ENCODE results near the gene DAPK2. TPM values are rescaled to one million over a fixed set of nuclear protein-coding genes. Genes with fewer than 3 reads are reported as not detected.
A peak's percentile ranks its signal among the peaks of the same experiment; 100 is the strongest.
"Not testable (repeated sequence)": the region's sequence is repeated elsewhere in the genome, so short reads cannot be mapped to it uniquely, and the experiment has no call there.

Gene DAPK2
- total RNA-seq, 2 donors from 2014 or later, result 2.1 to 3.1 TPM

DNA sequence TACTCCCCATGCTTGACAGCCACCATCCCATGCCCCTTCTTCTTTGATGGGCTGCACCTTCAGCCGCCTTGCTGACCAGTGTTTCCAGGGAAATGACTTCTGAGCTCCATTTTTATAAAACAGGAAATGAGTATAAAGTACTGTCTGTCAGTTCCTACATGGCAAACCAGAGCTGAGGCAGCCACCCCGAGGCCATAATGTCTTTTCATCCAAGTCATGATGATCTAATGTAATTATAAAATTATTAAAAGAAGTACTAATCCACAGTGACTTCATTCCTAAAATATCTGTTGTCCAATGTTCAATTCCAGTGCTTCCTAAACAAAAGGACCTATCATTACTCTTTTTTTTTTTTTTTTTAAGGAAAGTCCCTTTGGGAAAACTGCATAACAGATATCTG, 137.3 kb downstream of the DAPK2 start:
- intact Hi-C loops (cut with DNase I), result no loop called here
- DNase-seq (ENCODE audit: low spot score), result no peak

DNA sequence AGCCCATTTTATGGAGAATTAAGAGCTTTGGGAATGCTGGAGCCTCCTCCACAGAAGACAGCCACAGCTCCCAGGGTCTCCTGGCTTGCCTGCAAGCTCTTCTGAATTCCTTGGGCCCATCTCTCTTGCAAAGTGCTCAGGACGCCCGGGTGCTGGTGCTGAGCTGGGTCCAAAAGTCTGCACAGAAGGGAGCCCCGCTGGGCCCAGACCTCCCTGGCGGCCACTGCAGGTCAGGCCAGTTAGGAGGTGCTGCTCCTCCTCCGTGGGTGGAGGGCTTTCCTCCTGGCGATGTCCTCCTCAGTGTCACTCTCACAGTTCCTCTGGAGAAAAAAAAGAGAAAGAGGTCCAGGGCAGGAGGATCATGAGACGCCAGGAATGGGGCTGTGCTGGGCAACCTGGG, 138.0 kb downstream of the DAPK2 start:
- no peak for DNase-seq (ENCODE audit: low spot score)
- intact Hi-C loops (cut with DNase I), result no loop called here

DNA sequence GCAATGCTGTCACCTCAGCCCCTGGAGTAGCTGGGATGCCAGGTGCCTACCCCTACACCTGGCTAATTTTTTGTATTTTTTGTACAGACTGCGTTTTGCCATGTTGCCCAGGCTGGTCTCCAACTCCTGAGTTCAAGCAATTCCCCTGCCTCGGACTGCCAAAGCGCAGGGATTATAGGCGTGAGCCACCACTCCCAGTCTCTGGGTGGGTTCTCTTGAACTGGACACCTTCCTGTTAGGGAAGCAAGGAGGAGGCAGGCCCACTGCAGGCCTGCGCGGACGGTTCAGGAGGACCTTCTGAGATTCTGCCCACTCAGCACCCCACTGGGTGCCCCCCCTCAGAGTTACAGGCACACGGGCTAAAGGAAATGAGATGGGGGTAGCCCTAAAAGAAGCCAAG, 138.8 kb downstream of the DAPK2 start:
- no peak for DNase-seq (ENCODE audit: low spot score)

DNA sequence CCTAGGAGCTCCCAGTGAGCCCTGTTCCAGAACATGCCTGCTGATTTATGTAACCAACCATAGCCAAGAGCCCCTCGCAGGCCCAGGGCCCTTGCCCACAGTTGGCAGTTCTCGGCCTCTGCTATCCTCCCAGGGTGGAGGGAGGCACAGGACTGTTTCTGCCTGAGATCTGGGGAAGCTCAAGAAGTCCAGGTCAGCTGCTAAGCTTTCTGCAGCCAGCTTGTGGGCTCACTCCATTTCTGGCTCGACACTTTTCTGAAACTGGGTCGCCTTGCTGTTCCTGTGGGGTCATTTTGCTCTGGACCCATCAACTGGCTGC, 140.1 kb downstream of the DAPK2 start:
- intact Hi-C loops (cut with DNase I), result no loop called here
- no peak for DNase-seq (ENCODE audit: low spot score)

More for the DNA sequence above, 138.8 kb downstream of the DAPK2 start:
- intact Hi-C loops (cut with DNase I), result no loop called here

DNA sequence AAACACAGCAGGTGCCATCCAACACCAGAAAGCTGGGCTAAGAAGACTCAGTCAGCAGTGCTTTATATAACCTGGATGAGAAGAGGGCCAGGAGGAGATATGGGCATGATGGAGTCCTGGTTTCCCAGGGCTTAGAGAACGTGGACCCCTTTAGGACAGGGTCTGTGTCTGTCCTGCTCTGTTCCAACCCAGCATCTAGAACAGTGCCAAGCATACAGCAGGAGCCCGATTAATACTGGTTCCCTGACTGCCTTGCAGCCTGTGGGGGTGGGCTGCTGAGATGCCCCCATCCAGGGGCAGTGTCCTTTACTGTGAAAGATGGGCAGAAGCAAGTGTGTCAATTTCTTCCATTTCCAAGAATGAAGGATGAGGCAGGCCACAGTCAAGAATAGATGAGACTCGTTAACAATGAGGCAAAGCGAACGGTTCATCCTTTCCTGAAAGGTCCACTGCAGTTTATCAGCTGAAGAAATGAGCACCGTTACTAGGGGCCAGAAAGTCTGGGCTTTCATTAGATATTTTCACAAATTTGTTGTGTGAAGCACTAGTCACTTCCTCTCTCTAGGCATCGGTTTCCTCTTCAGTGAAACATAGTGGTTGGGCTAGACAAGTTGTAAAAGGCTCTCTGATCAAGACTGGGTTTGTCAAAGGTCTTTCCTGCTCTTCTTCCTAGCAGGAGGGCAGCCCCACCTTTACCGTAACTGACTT, 140.6 kb downstream of the DAPK2 start:
- DNase-seq (ENCODE audit: low spot score), result no peak
- intact Hi-C loops (cut with DNase I), result no loop called here

DNA sequence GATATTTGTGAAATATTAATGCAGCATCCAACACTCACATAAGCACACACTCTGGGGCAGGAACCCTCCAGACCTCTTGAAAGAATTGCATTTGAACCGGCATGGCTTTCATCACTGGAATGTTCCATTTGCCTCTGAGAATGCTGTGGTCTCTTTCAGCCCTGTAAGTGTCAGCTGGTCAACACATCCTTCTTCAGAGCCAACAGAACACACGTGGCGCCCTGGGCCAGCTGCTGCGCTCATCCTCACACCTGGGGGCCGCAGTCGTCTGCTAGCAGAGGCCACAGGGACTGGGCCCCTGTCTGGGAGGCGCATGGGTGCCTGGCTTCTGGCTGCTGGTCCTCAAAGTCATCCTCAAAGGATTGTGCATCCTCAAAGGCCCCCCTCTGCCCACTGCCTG, 141.2 kb downstream of the DAPK2 start:
- DNase-seq (ENCODE audit: low spot score), result no peak
- intact Hi-C loops (cut with DNase I), result no loop called here

DNA sequence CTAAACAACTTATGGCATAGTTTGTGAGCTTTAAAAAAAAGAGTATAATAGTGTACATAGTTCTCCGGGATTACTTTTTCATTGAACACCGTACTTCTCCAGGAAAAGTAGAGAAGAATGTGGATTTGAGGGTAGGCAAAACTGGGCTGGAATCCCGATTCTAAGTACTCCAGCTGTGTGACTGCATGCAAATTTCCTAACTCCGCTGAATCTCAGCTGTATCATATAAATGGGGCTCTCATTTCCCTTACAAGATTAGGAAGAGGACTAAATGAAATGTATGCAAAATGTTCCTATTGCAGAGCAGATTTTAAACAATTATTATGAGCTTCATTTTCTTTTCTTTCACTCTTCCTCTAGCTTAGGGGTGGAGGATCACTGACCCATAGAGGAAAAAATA, 142.2 kb downstream of the DAPK2 start:
- intact Hi-C loops (cut with DNase I), result no loop called here
- no peak for DNase-seq (ENCODE audit: low spot score)

DNA sequence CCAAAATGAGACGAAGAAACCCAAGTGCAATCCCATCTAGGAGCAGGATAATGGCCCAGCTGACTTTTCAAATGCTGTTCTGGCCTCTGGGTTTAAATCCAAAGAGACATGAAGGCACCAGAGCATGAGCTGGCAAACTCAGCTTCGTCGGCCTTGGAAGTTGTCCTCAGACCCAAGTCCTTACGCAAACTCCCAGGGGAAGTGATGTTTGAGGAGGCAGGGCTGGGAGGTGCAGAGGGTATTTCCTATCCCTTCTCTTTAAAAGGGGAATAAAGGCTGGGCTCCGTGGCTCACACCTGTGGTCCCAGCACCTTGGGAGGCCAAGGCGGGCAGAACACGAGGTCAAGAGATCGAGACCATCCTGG, 143.6 kb downstream of the DAPK2 start:
- DNase-seq (ENCODE audit: low spot score), result no peak

DNA sequence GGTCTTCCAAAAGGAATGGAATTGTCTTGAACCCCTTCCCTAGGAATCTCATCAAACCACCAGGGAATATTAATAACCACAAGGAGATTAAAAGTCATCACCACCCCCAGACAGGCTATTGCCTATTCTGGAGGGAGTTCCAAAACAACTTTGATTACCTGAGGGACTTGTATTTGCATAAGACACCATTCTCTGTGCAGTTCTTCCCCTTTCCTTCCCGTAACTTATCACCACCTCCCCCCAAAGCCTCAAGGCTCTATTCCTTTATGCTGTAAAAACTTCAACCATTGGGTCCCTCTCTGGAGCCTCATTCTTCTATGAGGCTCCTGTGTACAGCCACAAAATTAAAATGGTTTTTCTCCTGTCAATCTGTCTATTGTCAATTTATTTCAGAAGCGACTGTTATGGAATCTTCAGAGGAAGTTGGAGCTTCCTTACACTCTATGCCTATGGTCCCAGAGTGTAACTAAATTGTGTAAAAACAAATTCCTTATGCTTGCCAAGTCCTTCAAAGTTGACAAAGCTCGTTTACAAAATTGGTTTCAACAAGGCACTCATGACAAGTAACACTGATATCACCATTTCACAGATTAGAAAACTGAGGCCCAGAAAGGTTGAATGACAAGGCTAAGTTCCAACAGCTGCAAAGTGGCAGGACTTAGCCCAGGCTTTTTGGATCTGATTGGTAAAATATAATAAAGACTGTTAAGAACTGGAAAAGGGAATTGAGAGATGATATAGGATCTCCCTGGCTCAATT, 144.2 kb downstream of the DAPK2 start:
- DNase-seq (ENCODE audit: low spot score), result no peak
- intact Hi-C loops (cut with DNase I), result no loop called here

More for the DNA sequence above, 143.6 kb downstream of the DAPK2 start:
- intact Hi-C loops (cut with DNase I), result no loop called here

DNA sequence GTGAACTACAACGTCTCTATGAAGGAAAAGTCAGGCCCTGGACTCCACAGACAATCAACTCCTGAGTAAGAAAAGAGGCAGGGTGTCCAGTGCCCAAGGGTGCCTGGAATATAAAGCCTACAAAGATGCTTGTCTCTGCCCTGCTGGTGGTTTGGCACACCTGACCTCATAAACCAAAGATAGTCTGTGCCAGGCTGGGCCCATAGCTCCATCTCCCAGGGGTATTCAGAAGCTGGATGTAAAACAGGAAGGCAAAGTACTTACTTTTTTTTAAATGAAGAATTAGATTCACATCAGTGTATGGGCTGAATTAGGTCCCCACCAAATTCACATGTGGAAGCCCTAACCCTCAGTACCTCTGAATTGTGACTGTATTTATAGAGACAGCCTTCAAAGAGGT, 146.0 kb downstream of the DAPK2 start:
- no peak for DNase-seq (ENCODE audit: low spot score)
- intact Hi-C loops (cut with DNase I), result no loop called here

DNA sequence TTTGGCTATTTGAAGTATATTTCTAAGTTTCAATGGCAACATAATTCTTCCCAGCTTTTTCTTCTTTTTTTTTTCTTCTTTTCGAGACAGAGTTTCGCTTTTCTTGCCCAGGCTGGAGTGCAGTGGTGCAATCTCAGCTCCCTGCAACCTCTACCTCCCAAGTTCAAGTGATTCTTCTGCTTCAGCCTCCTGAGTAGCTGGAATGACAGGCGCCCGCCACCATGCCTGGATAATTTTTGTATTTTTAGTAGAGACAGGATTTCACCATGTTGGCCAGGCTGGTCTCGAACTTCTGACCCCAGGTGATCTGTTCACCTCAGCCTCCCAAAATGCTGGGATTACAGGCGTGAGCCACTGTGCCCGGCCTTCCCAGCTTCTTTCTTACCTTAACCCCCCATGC, 146.7 kb downstream of the DAPK2 start:
- intact Hi-C loops (cut with DNase I), result not testable (repeated sequence)
- peak; percentile 29 for DNase-seq (ENCODE audit: low spot score)

DNA sequence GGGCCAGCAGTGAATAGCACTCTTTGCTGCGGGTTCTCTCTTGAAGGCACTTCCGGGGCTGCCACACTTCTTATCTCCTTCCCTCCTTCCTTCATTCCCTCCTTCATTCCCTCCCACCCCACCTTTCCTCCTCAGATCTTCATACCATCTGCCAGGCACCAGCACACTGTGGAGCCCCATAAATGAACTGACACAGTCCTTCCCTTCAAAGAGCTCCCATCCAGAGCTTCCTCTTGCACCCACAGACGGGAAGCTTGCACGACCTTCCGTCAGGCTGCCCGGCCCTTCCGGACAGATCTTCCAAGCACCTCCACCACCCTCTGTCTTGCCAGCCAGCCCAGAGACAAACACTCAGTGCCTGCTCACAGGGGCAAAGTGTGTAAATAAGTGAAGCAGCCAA, 147.1 kb downstream of the DAPK2 start:
- intact Hi-C loops (cut with DNase I), result no loop called here
- DNase-seq (ENCODE audit: low spot score), result peak; percentile 82

DNA sequence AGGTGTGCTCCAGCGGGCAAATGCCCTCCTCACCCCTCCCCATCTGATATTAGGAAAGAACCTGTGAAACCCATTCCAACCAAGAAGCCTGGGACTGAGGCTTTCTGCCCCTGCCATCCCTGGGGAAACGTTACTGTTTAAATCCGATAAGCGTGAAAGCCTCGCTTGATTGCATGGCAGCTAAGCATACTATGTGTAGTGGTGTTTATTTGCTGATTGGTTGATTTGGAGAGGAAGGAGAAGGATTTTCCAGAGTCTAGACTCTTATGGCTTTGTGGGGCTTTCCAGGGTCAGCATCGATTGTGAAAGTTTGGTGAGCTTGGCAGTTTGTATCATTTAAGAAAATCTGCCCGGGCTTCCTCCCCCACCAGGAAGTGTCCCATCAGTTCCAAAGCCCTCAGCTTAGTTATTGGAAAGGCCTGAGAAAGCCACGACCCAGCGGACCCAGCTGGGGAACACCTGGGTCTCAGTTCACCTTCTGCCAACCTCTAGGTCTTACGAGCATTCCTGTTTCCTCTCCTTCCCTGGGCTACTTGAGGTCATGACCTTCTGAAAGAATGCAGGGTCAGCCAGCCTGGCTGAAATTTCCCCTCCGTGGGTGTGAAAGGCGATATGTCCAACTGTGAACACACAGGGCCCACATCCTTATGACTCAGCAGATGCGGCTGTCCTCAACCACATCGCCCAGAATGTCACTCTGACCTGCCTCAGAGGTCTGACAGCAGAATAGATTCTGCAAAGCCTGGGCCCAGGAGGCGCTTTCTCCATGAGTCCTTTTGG, 149.8 kb downstream of the DAPK2 start:
- intact Hi-C loops (cut with DNase I), result no loop called here
- DNase-seq (ENCODE audit: low spot score), result peak; percentile 86

DNA sequence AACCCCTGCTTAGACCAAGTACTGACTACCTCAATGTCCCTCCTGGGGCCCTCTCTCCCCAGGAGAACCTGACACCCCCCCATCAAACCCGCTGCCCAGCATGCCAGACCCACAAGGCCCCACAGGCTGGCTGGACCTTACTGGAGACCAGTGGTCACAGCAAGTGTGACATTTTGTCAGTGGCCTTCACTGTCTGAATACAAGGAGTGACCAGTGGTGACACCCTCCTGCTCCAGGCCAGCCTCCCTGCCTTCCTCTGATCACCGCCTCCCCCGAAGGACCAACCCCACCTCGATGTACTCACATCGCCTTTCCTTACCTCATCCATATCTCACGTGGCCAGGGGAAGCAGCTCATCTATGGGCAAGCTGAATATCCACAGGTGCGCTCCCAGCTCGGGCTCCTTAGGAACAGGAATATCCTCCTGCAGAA, 150.5 kb downstream of the DAPK2 start:
- intact Hi-C loops (cut with DNase I), result no loop called here
- DNase-seq (ENCODE audit: low spot score), result peak; percentile 51

DNA sequence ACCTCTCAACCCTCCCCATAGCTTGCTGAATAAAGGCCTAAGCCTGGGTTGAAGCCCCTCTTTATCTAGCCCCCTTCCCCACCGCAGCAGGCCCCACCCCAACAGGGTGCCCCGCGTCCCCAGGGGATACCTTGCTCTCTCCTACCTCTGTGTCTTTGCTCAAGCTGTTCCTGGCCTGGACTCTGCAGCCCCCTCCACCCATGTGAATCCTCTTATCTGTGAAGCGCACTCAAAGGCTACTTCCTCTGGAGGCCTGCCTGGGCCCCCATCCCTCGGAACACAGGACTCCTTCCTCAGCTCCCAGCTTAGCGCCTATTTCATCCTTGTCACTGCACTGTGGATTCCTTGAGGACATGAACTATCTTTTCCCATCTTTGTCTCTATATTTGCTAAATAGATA, 151.1 kb downstream of the DAPK2 start:
- intact Hi-C loops (cut with DNase I), result no loop called here
- peak; percentile 67 for DNase-seq (ENCODE audit: low spot score)

DNA sequence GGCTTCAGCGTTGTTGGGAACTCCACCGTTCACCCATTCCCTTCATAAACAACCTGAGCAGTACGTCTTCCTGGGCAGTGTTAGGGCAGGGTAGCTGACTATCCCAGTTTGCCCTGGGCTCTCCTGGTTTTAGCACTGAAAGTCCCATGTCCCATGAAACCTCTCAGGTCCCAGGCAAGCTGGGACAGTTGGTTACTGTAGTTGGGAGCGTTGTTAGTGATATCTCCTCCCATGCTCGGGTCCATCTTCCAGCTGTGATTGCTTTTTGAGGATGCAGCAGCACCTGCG, 151.7 kb downstream of the DAPK2 start:
- no peak for DNase-seq (ENCODE audit: low spot score)
- intact Hi-C loops (cut with DNase I), result no loop called here

DNA sequence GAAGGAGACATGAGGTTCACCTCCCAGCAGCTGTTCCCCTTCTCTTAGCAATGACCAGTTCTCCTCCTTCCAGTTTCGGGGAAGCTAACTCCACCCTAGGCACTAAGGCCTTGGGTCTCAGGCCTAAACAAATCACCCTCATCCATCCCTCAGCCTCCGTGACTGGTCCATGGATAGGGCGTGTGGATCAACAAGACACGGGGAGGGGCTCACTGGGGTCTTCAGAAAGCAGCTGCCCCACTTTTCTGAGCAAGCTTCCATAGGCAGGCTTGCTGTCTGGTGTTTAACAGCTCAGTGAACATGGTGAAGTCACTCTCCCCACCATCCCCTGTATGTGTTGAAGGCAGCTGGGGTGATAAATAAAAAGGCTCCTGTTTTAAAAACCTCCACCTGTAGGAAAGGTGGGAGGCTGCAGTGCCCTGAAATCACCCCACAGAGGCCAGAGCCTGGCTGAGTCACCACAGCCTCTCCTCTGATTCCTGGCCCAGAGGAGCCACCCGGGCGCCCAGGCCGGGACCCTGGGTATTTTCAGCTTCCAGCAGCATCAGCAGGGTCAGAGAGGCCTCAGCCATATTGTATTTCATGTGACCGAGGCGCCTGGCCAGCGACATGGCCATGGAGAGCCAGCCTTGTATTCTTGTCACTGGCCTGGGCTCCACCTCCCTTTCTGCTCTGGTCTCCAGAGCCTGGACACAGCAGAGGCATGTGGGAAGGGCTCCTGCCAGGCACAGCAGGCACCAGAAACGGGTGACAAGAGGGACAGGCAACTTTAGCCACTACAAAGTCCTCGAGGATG, 152.2 kb downstream of the DAPK2 start:
- intact Hi-C loops (cut with DNase I), result no loop called here
- peak; percentile 46 for DNase-seq (ENCODE audit: low spot score)

DNA sequence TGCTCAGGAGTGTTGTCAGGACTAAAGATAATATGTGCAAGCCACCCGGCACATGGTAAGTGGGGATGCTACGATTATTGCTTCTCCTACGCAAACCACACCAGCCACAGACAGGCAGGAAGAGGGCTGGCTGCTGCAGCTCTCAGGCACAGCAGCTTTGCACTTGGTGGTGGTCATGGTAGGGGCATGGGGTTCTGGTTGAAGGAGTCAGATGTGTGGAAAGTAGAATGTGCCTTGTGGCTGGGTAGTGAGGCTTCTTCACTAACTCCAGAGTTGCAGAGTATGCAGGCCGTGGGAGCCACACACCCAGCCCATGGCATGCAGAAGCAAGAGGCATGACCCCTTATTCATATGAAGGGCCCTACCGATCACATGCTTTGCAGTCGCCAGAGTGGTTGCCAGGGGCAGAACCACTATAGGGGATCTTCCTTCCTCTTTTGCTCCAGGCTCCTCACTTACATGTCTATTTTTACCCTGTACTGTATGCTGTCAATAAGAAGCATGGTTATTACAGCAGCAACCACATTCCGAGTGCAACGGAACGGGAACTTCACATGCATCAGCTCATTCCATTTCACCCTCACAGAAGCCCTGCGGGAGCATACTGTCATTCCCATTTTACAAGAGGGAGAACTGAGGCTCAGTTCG, 153.4 kb downstream of the DAPK2 start:
- DNase-seq (ENCODE audit: low spot score), result peak; percentile 79
- intact Hi-C loops (cut with DNase I), result no loop called here

DNA sequence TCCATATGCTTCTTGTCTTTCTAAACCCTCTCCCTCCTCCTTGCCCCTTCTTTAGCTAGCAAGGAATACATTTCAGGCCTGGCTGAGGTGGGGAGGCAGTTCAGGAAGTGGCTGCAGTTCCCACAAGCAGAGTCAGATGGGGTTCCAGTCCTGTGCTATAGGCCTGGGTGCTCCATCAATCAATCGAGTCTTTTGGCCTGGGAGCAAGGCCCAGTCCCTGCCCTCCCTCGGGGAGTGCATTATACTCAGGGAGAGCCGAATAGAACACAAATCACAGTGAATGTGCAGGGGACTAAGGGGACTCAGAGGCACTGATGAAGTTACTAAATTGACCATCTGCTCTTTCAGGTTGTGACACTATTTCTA, 154.5 kb downstream of the DAPK2 start:
- intact Hi-C loops (cut with DNase I), result no loop called here
- DNase-seq (ENCODE audit: low spot score), result peak; percentile 29

All from posterior vena cava (tissue), 2 donors.